A673 (cell line): ENCODE data around the gene SPAG8. TPM values are rescaled to one million over a fixed set of nuclear protein-coding genes. Genes with fewer than 3 reads are reported as not detected.

ENCODE experiments used
- BruUV-seq: library from RNA; stranded (reverse); fragments of 400-500 nt; replicated peaks from 2 replicates; lab custom pipeline; 2021; lab: Mats Ljungman, UMichigan
- CTCF ChIA-PET: fragments of 300-600 bp; sonication (Branson Sonifier 250); formaldehyde crosslinking; loops from one replicate; lab custom pipeline; 2022; ENCODE audit warnings: antibody characterized with exemption; lab: Charles Lee
- POLR2A ChIA-PET: fragments of 300-600 bp; sonication (Branson Sonifier 250); formaldehyde crosslinking; loops from one replicate; lab custom pipeline; 2022; ENCODE audit warnings: antibody characterized with exemption; ENCODE audit not compliant: low non-redundant PET; lab: Charles Lee
- DNase-seq: peaks from one replicate; pipeline ENCODE4 v3.0.0-alpha.2; 2015; ENCODE audit warnings: low spot score
- H3K27ac ChIP-seq: fragments of 200-600 bp; sonication (generic); 2 replicates; pipeline ENCODE4 v1.5.1; 2016; ENCODE audit warnings: mixed run types, low read depth, mild to moderate bottlenecking, mixed read lengths, antibody characterized with exemption, low read length; ENCODE audit not compliant: poor library complexity, severe bottlenecking
- H3K27me3 ChIP-seq: fragments of 200-600 bp; sonication (generic); replicated peaks from 2 replicates; pipeline ENCODE4 v1.6.1; 2017; ENCODE audit warnings: mixed run types, low read depth, mild to moderate bottlenecking, mixed read lengths, antibody characterized with exemption, low read length; ENCODE audit not compliant: insufficient read depth, poor library complexity
- H3K36me3 ChIP-seq: fragments of 200-600 bp; sonication (generic); 2 replicates; pipeline ENCODE4 v1.6.1; 2016; ENCODE audit warnings: mixed run types, mild to moderate bottlenecking, mixed read lengths, antibody characterized with exemption, low read length; ENCODE audit not compliant: insufficient read depth, poor library complexity, severe bottlenecking
- H3K4me1 ChIP-seq: fragments of 200-600 bp; sonication (generic); 2 replicates; pipeline ENCODE4 v1.6.1; 2017; ENCODE audit warnings: mixed run types, mild to moderate bottlenecking, mixed read lengths, antibody characterized with exemption, low read length; ENCODE audit not compliant: insufficient read depth, poor library complexity, severe bottlenecking
- H3K4me3 ChIP-seq: fragments of 200-600 bp; sonication (generic); 2 replicates; pipeline ENCODE4 v1.5.1; 2016; ENCODE audit warnings: low read depth, mixed run types, mild to moderate bottlenecking, mixed read lengths, low read length; ENCODE audit not compliant: poor library complexity, severe bottlenecking
- H3K9me3 ChIP-seq: fragments of 200-600 bp; sonication (generic); 2 replicates; pipeline ENCODE4 v1.6.1; 2016; ENCODE audit warnings: mixed run types, low read depth, mild to moderate bottlenecking, mixed read lengths, antibody characterized with exemption, low read length; ENCODE audit not compliant: poor library complexity, severe bottlenecking
- CTCF ChIP-seq: fragments of 300-800, 200-600 bp; sonication (generic); conservative IDR thresholded peaks from 2 replicates; pipeline ENCODE4 v1.5.1; 2017; ENCODE audit warnings: low read depth, mild to moderate bottlenecking, antibody characterized with exemption, low read length, moderate library complexity, mixed read lengths
- EZH2 ChIP-seq: fragments of 200-600 bp; sonication (generic); IDR thresholded peaks from 2 replicates; pipeline ENCODE4 v1.6.1; 2017; ENCODE audit warnings: borderline replicate concordance, low read depth, mild to moderate bottlenecking, mixed read lengths, antibody characterized with exemption, low read length; ENCODE audit not compliant: poor library complexity, severe bottlenecking
- intact Hi-C: fragments of 100-400 bp; cut with micrococcal nuclease; formaldehyde crosslinking; loops from one replicate; pipeline ENCODE4 v1.10.0; 2022; ENCODE audit not compliant: unreplicated experiment
- total RNA-seq: library from RNA; stranded (reverse); gene quantifications from 2 replicates; pipeline ENCODE4 v1.2.3, GENCODE V29; 2021

The SPAG8 gene
- total RNA-seq, 1 experiment from 2014 or later, result 1.4 TPM

GRCh38 chr9:35829764-35830096, 17.7 kb upstream of the SPAG8 start:
- H3K4me1 ChIP-seq, result peaks cover 9% of the 10 kb centered on the region
- H3K36me3 ChIP-seq, result no peaks in the 10 kb centered on the region
- BruUV-seq, result no TSS peak
- ChIA-PET CTCF (no interaction called here), POLR2A (no interaction called here)
- H3K27ac ChIP-seq, result peak overlapping the region; percentile 63
- no peaks in the 10 kb centered on the region for H3K9me3 ChIP-seq
- H3K4me3 ChIP-seq, result peak overlapping the region; percentile 61
- no peak for DNase-seq
- intact Hi-C loops, result loop anchor here (5.0 kb wide), 1 partner anchor 53 kb away; no protein-coding TSS in a partner anchor
- TF ChIP-seq CTCF (no peak), EZH2 (no peak)
- no peaks in the 10 kb centered on the region for H3K27me3 ChIP-seq

GRCh38 chr9:35829084-35829763, 17.2 kb upstream of the SPAG8 start, which contains the start of gene TMEM8B:
TMEM8B (plus strand) TSS chr9:35829228; CDS start chr9:35829448, 220 bp downstream.
- TF ChIP-seq CTCF, result no peak
- Histone ChIP-seq H3K36me3 (no peaks in the 10 kb centered on the region), H3K4me1 (peaks cover 9% of the 10 kb centered on the region), H3K27me3 (no peaks in the 10 kb centered on the region), H3K4me3 (peak within 1 kb of the TSS; percentile 61), H3K9me3 (no peaks in the 10 kb centered on the region), H3K27ac (peak within 1 kb of the TSS; percentile 63)
- POLR2A ChIA-PET, result interaction anchor here (0.6 kb wide), 1 partner anchor 70 kb away, joined by 10 read pairs; no protein-coding TSS in a partner anchor
- intact Hi-C loops, result loop anchor here (5.0 kb wide), 1 partner anchor 53 kb away; no protein-coding TSS in a partner anchor
- DNase-seq, result peak; percentile 96
- no TSS peak for BruUV-seq
- CTCF ChIA-PET, result interaction anchor here (1.1 kb wide), 1 partner anchor 74 kb away, joined by 9 read pairs; no protein-coding TSS in a partner anchor

- TF ChIP-seq CTCF, result no peak
- TF ChIP-seq EZH2, result no peak
- ChIA-PET CTCF (interaction anchor here (1.1 kb wide), 1 partner anchor 75 kb away, joined by 9 read pairs; no protein-coding TSS in a partner anchor), POLR2A (interaction anchor here (0.6 kb wide), 1 partner anchor 70 kb away, joined by 10 read pairs; no protein-coding TSS in a partner anchor)
- BruUV-seq, result no TSS peak
- Histone ChIP-seq H3K4me3 (peak within 1 kb of the TSS; percentile 61), H3K4me1 (peaks cover 9% of the 10 kb centered on the region), H3K36me3 (no peaks in the 10 kb centered on the region), H3K27me3 (no peaks in the 10 kb centered on the region), H3K9me3 (no peaks in the 10 kb centered on the region), H3K27ac (peak within 1 kb of the TSS; percentile 63)
- no peak for DNase-seq
- intact Hi-C loops, result loop anchor here (5.0 kb wide), 1 partner anchor 54 kb away; no protein-coding TSS in a partner anchor
These were observed 16.6 kb upstream of the SPAG8 start, which contains the start of gene FAM221B for GRCh38 chr9:35828716-35829083. FAM221B (minus strand) TSS chr9:35828732; CDS start chr9:35826161, 2,571 bp downstream.
